H9 (cell line): Measurements from ENCODE around the gene ILF3. TPM values are rescaled to one million over a fixed set of nuclear protein-coding genes. Genes with fewer than 3 reads are reported as not detected.

ENCODE experiments used
- DNase-seq: peaks from one replicate; pipeline ENCODE4 v3.0.0-alpha.2; 2017
- H2AFZ ChIP-seq: one replicate; pipeline ENCODE4 v1.6.1; 2013; ENCODE audit warnings: mild to moderate bottlenecking, low read length, control low read depth, moderate library complexity
- H2AK5ac ChIP-seq: 2 replicates; pipeline ENCODE4 v1.6.1; 2013; ENCODE audit warnings: low read length, control low read depth, mixed read lengths; ENCODE audit not compliant: insufficient read length
- H2BK120ac ChIP-seq: one replicate; pipeline ENCODE4 v1.6.1; 2013; ENCODE audit warnings: low read depth, mild to moderate bottlenecking, low read length, control low read depth, inconsistent platforms; ENCODE audit not compliant: poor library complexity, severe bottlenecking
- H2BK12ac ChIP-seq: 2 replicates; pipeline ENCODE4 v1.6.1; 2013; ENCODE audit warnings: low read length, control low read depth, mixed read lengths, low read depth; ENCODE audit not compliant: insufficient read length
- H2BK15ac ChIP-seq: 2 replicates; pipeline ENCODE4 v1.6.1; 2013; ENCODE audit warnings: low read depth, low read length, control low read depth
- H2BK20ac ChIP-seq: one replicate; pipeline ENCODE4 v1.6.1; 2013; ENCODE audit warnings: low read depth, mild to moderate bottlenecking, low read length, control low read depth, inconsistent platforms; ENCODE audit not compliant: poor library complexity, severe bottlenecking
- H2BK5ac ChIP-seq: 2 replicates; pipeline ENCODE4 v1.6.1; 2013; ENCODE audit warnings: low read length, control low read depth, mixed read lengths; ENCODE audit not compliant: insufficient read length
- H3K14ac ChIP-seq: 2 replicates; pipeline ENCODE4 v1.6.1; 2013; ENCODE audit warnings: low read length, control low read depth; ENCODE audit not compliant: insufficient read depth
- H3K18ac ChIP-seq: 2 replicates; pipeline ENCODE4 v1.6.1; 2013; ENCODE audit warnings: low read depth, mild to moderate bottlenecking, mixed read lengths, low read length, control low read depth; ENCODE audit not compliant: insufficient read length
- H3K23ac ChIP-seq: 2 replicates; pipeline ENCODE4 v1.6.1; 2013; ENCODE audit warnings: low read length, control low read depth, mixed read lengths, low read depth; ENCODE audit not compliant: insufficient read length
- H3K23me2 ChIP-seq: 2 replicates; pipeline ENCODE4 v1.6.1; 2013; ENCODE audit warnings: low read depth, mild to moderate bottlenecking, mixed read lengths, low read length, control low read depth; ENCODE audit not compliant: insufficient read length, poor library complexity, severe bottlenecking
- H3K27ac ChIP-seq: 2 replicates; pipeline ENCODE4 v1.5.1; 2013; ENCODE audit warnings: low read length, control low read depth, mixed read lengths, low read depth; ENCODE audit not compliant: insufficient read length
- H3K27me3 ChIP-seq: 2 replicates; pipeline ENCODE4 v1.6.1; 2013; ENCODE audit warnings: low read length, control low read depth, inconsistent platforms; ENCODE audit not compliant: insufficient read depth
- H3K4ac ChIP-seq: 2 replicates; pipeline ENCODE4 v1.6.1; 2013; ENCODE audit warnings: low read depth, mild to moderate bottlenecking, control low read depth, inconsistent platforms, low read length, moderate library complexity
- H3K4me1 ChIP-seq: 2 replicates; pipeline ENCODE4 v1.6.1; 2013; ENCODE audit warnings: low read length, control low read depth, inconsistent platforms; ENCODE audit not compliant: insufficient read depth
- H3K4me2 ChIP-seq: 2 replicates; pipeline ENCODE4 v1.6.1; 2013; ENCODE audit warnings: low read length, control low read depth, mixed read lengths; ENCODE audit not compliant: insufficient read length, insufficient read depth
- H3K56ac ChIP-seq: 2 replicates; pipeline ENCODE4 v1.6.1; 2013; ENCODE audit warnings: low read depth, mild to moderate bottlenecking, mixed read lengths, low read length, control low read depth; ENCODE audit not compliant: insufficient read length
- H3K79me1 ChIP-seq: 2 replicates; pipeline ENCODE4 v1.6.1; 2013; ENCODE audit warnings: low read depth, mild to moderate bottlenecking, moderate library complexity, low read length, control low read depth, inconsistent platforms; ENCODE audit not compliant: insufficient read depth, poor library complexity, severe bottlenecking
- H3K79me2 ChIP-seq: 2 replicates; pipeline ENCODE4 v1.6.1; 2013; ENCODE audit warnings: low read length, control low read depth, inconsistent platforms; ENCODE audit not compliant: insufficient read depth
- H3K9ac ChIP-seq: 2 replicates; pipeline ENCODE4 v1.6.1; 2013; ENCODE audit warnings: low read length, control low read depth, mixed read lengths; ENCODE audit not compliant: insufficient read length; ENCODE audit errors: extremely low read depth
- H3K9me3 ChIP-seq: one replicate; pipeline ENCODE4 v1.6.1; 2013; ENCODE audit warnings: low read depth, low read length, inconsistent platforms; ENCODE audit not compliant: control insufficient read depth
- H3T11ph ChIP-seq: one replicate; pipeline ENCODE4 v1.6.1; 2013; ENCODE audit warnings: mild to moderate bottlenecking, low read length, control low read depth, inconsistent platforms
- H4K20me1 ChIP-seq: one replicate; pipeline ENCODE4 v1.6.1; 2013; ENCODE audit not compliant: control insufficient read depth, insufficient read length, insufficient read depth
- H4K5ac ChIP-seq: 2 replicates; pipeline ENCODE4 v1.6.1; 2013; ENCODE audit warnings: low read depth, mild to moderate bottlenecking, mixed read lengths, low read length, control low read depth; ENCODE audit not compliant: insufficient read length
- H4K8ac ChIP-seq: replicated peaks from 2 replicates; pipeline ENCODE4 v1.6.1; 2013; ENCODE audit warnings: low read length, control low read depth, mixed read lengths, low read depth; ENCODE audit not compliant: insufficient read length
- H4K91ac ChIP-seq: 2 replicates; pipeline ENCODE4 v1.6.1; 2013; ENCODE audit warnings: low read depth, mild to moderate bottlenecking, moderate library complexity, mixed read lengths, low read length, control low read depth; ENCODE audit not compliant: insufficient read length
- H3K27ac Mint-ChIP-seq, 3 experiments: 2 replicates in 2 of 3; 3 replicates in 1 of 3; pipeline ENCODE4 v1.8.0; 2020 to 2021; ENCODE audit warnings: mixed read lengths in 3 of 3, mild to moderate bottlenecking in 1 of 3, moderate library complexity in 1 of 3
- H3K27me3 Mint-ChIP-seq: 2 replicates; pipeline ENCODE4 v1.8.0; 2021; ENCODE audit warnings: low read depth, mild to moderate bottlenecking, moderate library complexity, mixed read lengths
- H3K36me3 Mint-ChIP-seq, 3 experiments: 2 replicates in 2 of 3; 3 replicates in 1 of 3; pipeline ENCODE4 v1.8.0; 2020 to 2021; ENCODE audit warnings: low read depth in 3 of 3, mixed read lengths in 3 of 3; ENCODE audit not compliant: insufficient read depth in 1 of 3
- H3K4me1 Mint-ChIP-seq, 2 experiments: 2 replicates each; pipeline ENCODE4 v1.8.0; 2020; ENCODE audit warnings: mixed read lengths in 2 of 2
- H3K4me3 Mint-ChIP-seq, 2 experiments: 2 replicates in 1 of 2; 3 replicates in 1 of 2; pipeline ENCODE4 v1.8.0; 2020 to 2021; ENCODE audit warnings: mild to moderate bottlenecking in 2 of 2, mixed read lengths in 2 of 2, moderate library complexity in 1 of 2
- H3K9me3 Mint-ChIP-seq, 2 experiments: 2 replicates in 1 of 2; 3 replicates in 1 of 2; pipeline ENCODE4 v1.8.0; 2020; ENCODE audit warnings: mild to moderate bottlenecking in 2 of 2, mixed read lengths in 2 of 2, moderate library complexity in 1 of 2
- WGBS: extraction: QIAGEN DNeasy Blood & Tissue Kit; methylation state at CpG from one replicate; pipeline ENCODE4 v1.1.7; 2013; ENCODE audit warnings: missing lambda C conversion rate, low lambda C conversion rate, mixed read lengths; ENCODE audit not compliant: insufficient read length; ENCODE audit errors: extremely low coverage; 5-methylcytosine and 5-hydroxymethylcytosine counted together
- total RNA-seq: library from RNA; stranded (reverse); gene quantifications from 2 replicates; pipeline ENCODE4 v1.2.1, GENCODE V29; 2021
- TF ChIP-seq, protein P1 (sequence below): fragments of 200-600 bp; sonication (generic); conservative IDR thresholded peaks from 3 replicates; pipeline ENCODE4 v1.8.0; 2021; ENCODE audit warnings: antibody characterized with exemption, mild to moderate bottlenecking

ILF3 gene
- total RNA-seq, 1 experiment from 2014 or later = 841 TPM

DNA sequence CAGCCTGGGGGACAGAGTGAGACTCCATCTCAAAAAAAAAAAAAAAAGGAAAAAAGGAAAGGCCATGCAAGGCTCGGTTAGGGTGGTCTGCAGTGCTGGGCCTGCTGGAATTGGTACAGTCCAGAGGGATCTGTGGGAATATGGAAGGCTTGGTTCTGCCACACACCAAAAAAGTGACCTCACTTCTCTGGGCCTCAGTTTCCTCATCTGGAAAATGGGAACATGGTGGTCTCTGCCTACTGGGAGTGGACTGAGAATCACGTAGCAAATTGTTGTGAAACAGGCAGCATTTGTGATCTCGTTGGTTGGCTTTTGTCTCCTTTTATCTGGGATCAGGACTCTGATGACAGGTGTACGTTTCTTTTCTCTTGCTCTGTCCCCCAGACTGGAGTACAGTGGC is 71.3 kb downstream of the ILF3 start:
- Mint-ChIP-seq H3K27ac (no peak overlapping the region), H3K9me3 (no peaks in the 10 kb centered on the region), H3K4me3 (no peak overlapping the region), H3K27me3 (no peaks in the 10 kb centered on the region), H3K4me1 (peaks cover 0 to 3% of the 10 kb centered on the region in 2 experiments; a peak in 2 of 4 replicates), H3K36me3 (peaks cover 5 to 14% (median 6%) of the 10 kb centered on the region in 3 experiments; a peak in 5 of 7 replicates)
- Histone ChIP-seq H3K23ac (no peak overlapping the region), H3K79me1 (peaks cover 10% of the 10 kb centered on the region), H2BK20ac (no peak overlapping the region), H3K27me3 (no peaks in the 10 kb centered on the region), H3K56ac (no peak overlapping the region), H2AK5ac (no peak overlapping the region), H3K18ac (no peak overlapping the region), H4K91ac (no peak overlapping the region), H3K4me2 (no peak overlapping the region), H3K4ac (no peak overlapping the region), H2BK5ac (no peak overlapping the region), H3K79me2 (peaks cover 34% of the 10 kb centered on the region; the same call in 1 of the 2 replicates), H3K23me2 (no peaks in the 10 kb centered on the region), H2BK120ac (no peak overlapping the region), H3K9me3 (no peaks in the 10 kb centered on the region), H3K14ac (no peak overlapping the region), H4K8ac (no peak overlapping the region), H4K20me1 (peaks cover 2% of the 10 kb centered on the region), H4K5ac (no peak overlapping the region), H2AFZ (no peak overlapping the region), H2BK15ac (no peak overlapping the region), H3K27ac (no peak overlapping the region), H2BK12ac (no peak overlapping the region), H3T11ph (no peak overlapping the region), H3K4me1 (no peaks in the 10 kb centered on the region), H3K9ac (no peak overlapping the region)
- TF ChIP-seq, protein P1, sequence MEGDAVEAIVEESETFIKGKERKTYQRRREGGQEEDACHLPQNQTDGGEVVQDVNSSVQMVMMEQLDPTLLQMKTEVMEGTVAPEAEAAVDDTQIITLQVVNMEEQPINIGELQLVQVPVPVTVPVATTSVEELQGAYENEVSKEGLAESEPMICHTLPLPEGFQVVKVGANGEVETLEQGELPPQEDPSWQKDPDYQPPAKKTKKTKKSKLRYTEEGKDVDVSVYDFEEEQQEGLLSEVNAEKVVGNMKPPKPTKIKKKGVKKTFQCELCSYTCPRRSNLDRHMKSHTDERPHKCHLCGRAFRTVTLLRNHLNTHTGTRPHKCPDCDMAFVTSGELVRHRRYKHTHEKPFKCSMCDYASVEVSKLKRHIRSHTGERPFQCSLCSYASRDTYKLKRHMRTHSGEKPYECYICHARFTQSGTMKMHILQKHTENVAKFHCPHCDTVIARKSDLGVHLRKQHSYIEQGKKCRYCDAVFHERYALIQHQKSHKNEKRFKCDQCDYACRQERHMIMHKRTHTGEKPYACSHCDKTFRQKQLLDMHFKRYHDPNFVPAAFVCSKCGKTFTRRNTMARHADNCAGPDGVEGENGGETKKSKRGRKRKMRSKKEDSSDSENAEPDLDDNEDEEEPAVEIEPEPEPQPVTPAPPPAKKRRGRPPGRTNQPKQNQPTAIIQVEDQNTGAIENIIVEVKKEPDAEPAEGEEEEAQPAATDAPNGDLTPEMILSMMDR = no peak
- no peak for DNase-seq
- WGBS = no CpG with 5 or more reads among the region's 4 CpGs
